Astrocyte (in vitro differentiated cells and primary cell): Measurements from ENCODE around the gene TMEM217.

Experiments used
- EZH2 ChIP-seq: IDR thresholded peaks from 2 replicates; pipeline ENCODE4 v1.6.1; 2012; ENCODE audit warnings: mild to moderate bottlenecking, low read length, inconsistent platforms; ENCODE audit not compliant: insufficient read depth
- TF ChIP-seq, protein P1 (sequence below): IDR thresholded peaks from 2 replicates; pipeline ENCODE4 v1.5.1; 2011; ENCODE audit warnings: low read depth, mild to moderate bottlenecking, inconsistent platforms, low read length, moderate library complexity; ENCODE audit not compliant: insufficient read depth

DNA sequence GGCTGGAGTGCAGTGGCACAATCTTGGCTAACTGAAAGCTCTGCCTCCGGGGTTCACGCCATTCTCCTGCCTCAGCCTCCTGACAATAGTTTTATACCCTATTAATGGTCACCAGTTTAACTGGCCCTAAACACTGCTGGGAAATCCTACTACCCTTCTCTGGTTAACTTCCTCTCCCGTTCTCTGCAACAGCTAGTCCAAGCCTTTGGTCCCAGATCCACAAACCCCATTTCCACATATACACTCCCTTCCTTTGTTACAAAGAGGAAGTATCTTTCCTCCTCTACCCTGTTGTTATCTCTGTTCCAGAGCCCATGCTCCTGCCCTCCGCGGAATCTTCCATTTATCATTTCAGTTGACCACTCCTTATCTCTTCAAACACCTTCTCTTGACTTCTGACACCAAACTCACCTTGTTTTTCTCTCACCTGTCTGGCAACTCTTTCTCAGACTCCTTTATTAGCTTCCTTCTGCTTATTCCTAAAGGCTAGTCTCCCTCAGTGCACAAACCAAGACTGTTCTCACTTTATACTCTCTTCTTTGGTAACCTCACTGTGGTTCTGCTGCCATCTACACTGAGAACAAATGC, 25.4 kb downstream of the TMEM217 start:
- TF ChIP-seq, protein P1, sequence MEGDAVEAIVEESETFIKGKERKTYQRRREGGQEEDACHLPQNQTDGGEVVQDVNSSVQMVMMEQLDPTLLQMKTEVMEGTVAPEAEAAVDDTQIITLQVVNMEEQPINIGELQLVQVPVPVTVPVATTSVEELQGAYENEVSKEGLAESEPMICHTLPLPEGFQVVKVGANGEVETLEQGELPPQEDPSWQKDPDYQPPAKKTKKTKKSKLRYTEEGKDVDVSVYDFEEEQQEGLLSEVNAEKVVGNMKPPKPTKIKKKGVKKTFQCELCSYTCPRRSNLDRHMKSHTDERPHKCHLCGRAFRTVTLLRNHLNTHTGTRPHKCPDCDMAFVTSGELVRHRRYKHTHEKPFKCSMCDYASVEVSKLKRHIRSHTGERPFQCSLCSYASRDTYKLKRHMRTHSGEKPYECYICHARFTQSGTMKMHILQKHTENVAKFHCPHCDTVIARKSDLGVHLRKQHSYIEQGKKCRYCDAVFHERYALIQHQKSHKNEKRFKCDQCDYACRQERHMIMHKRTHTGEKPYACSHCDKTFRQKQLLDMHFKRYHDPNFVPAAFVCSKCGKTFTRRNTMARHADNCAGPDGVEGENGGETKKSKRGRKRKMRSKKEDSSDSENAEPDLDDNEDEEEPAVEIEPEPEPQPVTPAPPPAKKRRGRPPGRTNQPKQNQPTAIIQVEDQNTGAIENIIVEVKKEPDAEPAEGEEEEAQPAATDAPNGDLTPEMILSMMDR, result no peak
- TF ChIP-seq EZH2, result no peak
